WERI-Rb-1 (cell line): ENCODE measurements around the gene SEMA5A.

ENCODE experiments used
- DNase-seq: peaks from one replicate; pipeline ENCODE4 v3.0.0-alpha.2; 2020
- H3K27ac ChIP-seq: fragments of 250-450 bp; sonication (Bioruptor Pico); 2 replicates; pipeline ENCODE4 v1.5.1; 2020; ENCODE audit warnings: mild to moderate bottlenecking, moderate library complexity
- H3K27me3 ChIP-seq: fragments of 250-450 bp; sonication (Bioruptor Pico); 2 replicates; pipeline ENCODE4 v1.5.1; 2021; ENCODE audit warnings: mild to moderate bottlenecking, low read depth, moderate library complexity; ENCODE audit not compliant: insufficient read depth, severe bottlenecking
- H3K36me3 ChIP-seq: fragments of 250-450 bp; sonication (Bioruptor Pico); 2 replicates; pipeline ENCODE4 v1.5.1; 2020; ENCODE audit warnings: mild to moderate bottlenecking, moderate library complexity
- H3K4me3 ChIP-seq: 2 replicates; pipeline ENCODE4 v1.5.1; 2011; ENCODE audit warnings: low read depth, mild to moderate bottlenecking, control low read depth, low read length
- H3K9me3 ChIP-seq: fragments of 250-450 bp; sonication (Bioruptor Pico); 2 replicates; pipeline ENCODE4 v1.5.1; 2021; ENCODE audit warnings: mild to moderate bottlenecking, moderate library complexity; ENCODE audit not compliant: severe bottlenecking
- CTCF ChIP-seq: IDR thresholded peaks from 2 replicates; pipeline ENCODE4 v1.5.1; 2011; ENCODE audit warnings: low read depth, mild to moderate bottlenecking, control low read depth, inconsistent platforms, low read length

Gene SEMA5A

DNA sequence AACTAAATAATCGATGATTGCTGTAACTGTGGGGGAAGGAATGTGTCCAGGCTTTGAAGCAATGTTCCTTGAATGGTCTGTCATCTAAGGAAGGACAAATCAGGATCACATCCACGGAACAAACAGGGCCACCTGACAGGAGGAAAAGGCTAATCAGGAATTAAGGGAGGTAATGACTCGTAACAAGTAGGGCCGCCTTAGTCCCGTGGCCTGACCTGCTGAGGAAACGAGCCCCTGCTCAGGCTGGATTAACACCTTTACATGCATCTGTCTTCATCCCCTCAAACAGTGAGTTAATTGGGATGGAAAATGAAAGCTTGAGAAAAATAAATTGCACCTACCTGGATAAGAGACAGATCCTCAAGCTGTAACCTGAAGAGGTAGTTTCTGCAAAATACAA is 227.8 kb downstream of the SEMA5A start:
- Histone ChIP-seq H3K9me3 (no peaks in the 10 kb centered on the region), H3K36me3 (no peaks in the 10 kb centered on the region), H3K27ac (no peak overlapping the region), H3K4me3 (no peak overlapping the region), H3K27me3 (no peaks in the 10 kb centered on the region)
- peak; percentile 92 for DNase-seq
- no peak for TF ChIP-seq CTCF

DNA sequence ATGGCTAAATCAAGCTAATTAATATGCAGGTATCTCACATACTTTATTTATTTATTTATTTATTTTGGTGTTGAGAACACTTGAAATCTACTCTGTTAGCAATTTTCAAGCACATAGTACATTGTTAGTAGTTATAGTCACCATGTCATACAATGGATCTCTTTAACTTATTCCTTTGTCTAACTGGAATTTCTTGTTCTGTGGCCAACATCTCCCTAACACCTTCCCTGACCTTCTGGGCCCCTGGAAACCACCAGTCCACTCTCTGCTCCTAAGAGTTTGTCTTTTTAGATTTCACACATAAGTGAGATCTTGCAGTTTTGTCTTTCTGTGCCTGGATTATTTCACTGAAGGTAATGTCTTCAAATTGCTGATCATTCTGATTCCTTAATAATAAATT is 229.1 kb downstream of the SEMA5A start:
- Histone ChIP-seq H3K27me3 (no peaks in the 10 kb centered on the region), H3K36me3 (no peaks in the 10 kb centered on the region), H3K27ac (no peak overlapping the region), H3K9me3 (no peaks in the 10 kb centered on the region), H3K4me3 (no peak overlapping the region)
- no peak for DNase-seq
- no peak for TF ChIP-seq CTCF

DNA sequence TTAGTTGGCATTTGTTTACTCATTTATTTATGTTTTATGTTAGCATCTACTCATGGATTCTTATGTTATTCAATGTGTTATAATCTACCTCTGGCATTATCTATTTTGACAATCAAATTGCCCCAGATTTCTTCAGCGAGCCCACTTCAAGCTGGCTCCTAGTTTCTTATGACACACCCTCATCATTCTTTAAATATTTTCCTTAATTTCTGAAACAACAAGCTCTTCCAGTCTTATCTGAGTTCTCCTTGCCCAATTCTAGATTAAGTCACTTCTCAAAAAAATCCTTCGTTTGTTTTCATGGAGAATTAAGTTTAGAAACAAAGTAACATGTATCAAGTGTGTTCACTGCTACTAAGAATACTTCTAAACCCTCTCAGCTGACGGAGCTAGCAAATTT is 229.8 kb downstream of the SEMA5A start:
- Histone ChIP-seq H3K27me3 (no peaks in the 10 kb centered on the region), H3K4me3 (no peak overlapping the region)
- TF ChIP-seq CTCF, result no peak

DNA sequence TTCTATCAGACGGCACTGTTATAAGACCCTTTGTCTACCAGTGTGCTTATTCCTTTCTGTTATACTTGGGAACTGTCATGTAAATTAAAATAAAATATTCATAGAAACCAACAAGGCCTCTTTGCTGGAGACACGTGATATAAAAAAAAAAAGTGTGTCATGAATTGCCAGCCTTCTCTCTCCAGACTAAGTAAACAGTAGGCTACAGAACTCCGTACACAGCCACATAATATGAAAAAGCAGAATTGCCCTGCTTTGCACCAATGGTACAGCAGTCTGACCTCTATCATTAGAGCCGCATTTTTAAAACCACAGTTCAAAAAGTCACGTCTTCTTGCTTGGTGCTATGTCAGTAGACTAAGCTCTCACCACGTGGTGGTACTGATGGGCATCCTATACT is 231.3 kb downstream of the SEMA5A start:
- H3K4me3 ChIP-seq, result no peak overlapping the region
- no peaks in the 10 kb centered on the region for H3K9me3 ChIP-seq
- no peaks in the 10 kb centered on the region for H3K27me3 ChIP-seq
- no peak overlapping the region for H3K27ac ChIP-seq
- H3K36me3 ChIP-seq, result no peaks in the 10 kb centered on the region
- no peak for DNase-seq
- no peak for TF ChIP-seq CTCF

More for the DNA sequence above, 229.8 kb downstream of the SEMA5A start:
- no peak for DNase-seq
- Histone ChIP-seq H3K9me3 (no peaks in the 10 kb centered on the region), H3K27ac (no peak overlapping the region), H3K36me3 (no peaks in the 10 kb centered on the region)

GRCh38 chr5:9313751-9314150 is 232.1 kb downstream of the SEMA5A start:
- Histone ChIP-seq H3K4me3 (no peak overlapping the region), H3K9me3 (no peaks in the 10 kb centered on the region), H3K27me3 (no peaks in the 10 kb centered on the region), H3K36me3 (no peaks in the 10 kb centered on the region), H3K27ac (no peak overlapping the region)
- TF ChIP-seq CTCF, result peak; percentile 41
- DNase-seq, result no peak

DNA sequence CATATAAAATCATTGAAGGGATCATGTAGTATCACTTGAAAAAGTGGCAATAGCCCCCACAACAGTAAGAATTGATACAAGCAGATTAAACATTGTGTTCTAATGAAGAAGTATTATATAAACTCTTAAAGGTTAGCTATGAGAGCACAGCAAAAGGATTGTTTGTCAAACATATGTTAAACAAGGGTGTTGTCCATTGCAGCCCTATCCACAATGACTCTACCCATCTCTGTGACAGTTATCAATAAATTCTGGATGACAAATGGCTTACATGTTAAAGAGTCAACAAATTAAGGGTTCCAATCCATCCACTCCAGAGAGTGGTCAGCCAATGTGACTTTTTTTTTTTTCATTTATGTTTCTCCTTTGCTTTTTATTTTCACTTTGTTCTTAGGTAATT is 238.7 kb downstream of the SEMA5A start:
- DNase-seq, result no peak
- H3K27ac ChIP-seq, result no peak overlapping the region
- no peak for TF ChIP-seq CTCF
- no peaks in the 10 kb centered on the region for H3K36me3 ChIP-seq
- H3K27me3 ChIP-seq, result no peaks in the 10 kb centered on the region
- no peaks in the 10 kb centered on the region for H3K9me3 ChIP-seq
- H3K4me3 ChIP-seq, result no peak overlapping the region
